GM18499 (cell line): Measurements from ENCODE around the gene ANKRD11.
"Not testable (repeated sequence)": the region's sequence is repeated elsewhere in the genome, so short reads cannot be mapped to it uniquely, and the experiment has no call there.

Experiments
- ATAC-seq: cut with Tn5 transposase; IDR thresholded peaks from one replicate; pipeline ENCODE4 v1.9.1; 2021; ENCODE audit warnings: moderate number of reproducible peaks; ENCODE audit not compliant: insufficient read depth, unreplicated experiment

The ANKRD11 gene

GRCh38 chr16:89454378-89455125 lies 35.8 kb downstream of the ANKRD11 start:
- not testable (repeated sequence) for ATAC-seq

GRCh38 chr16:89453501-89454321 lies 36.6 kb downstream of the ANKRD11 start:
- ATAC-seq, result no peak

- no peak for ATAC-seq
Observed at GRCh38 chr16:89452925-89453324, 37.4 kb downstream of the ANKRD11 start.

GRCh38 chr16:89452241-89452640 lies 38.1 kb downstream of the ANKRD11 start:
- ATAC-seq, result no peak

GRCh38 chr16:89450537-89450936 lies 39.8 kb downstream of the ANKRD11 start:
- no peak for ATAC-seq

GRCh38 chr16:89449726-89450335 lies 40.5 kb downstream of the ANKRD11 start:
- no peak for ATAC-seq

GRCh38 chr16:89448656-89449055 lies 41.7 kb downstream of the ANKRD11 start:
- no peak for ATAC-seq

GRCh38 chr16:89446975-89447293 lies 43.4 kb downstream of the ANKRD11 start:
- no peak for ATAC-seq

GRCh38 chr16:89446136-89446974 lies 44.0 kb downstream of the ANKRD11 start:
- ATAC-seq, result no peak

- ATAC-seq, result no peak
Observed at GRCh38 chr16:89445166-89445565, 45.2 kb downstream of the ANKRD11 start.

- no peak for ATAC-seq
Observed at GRCh38 chr16:89444728-89445127, 45.6 kb downstream of the ANKRD11 start.

GRCh38 chr16:89444151-89444723 lies 46.1 kb downstream of the ANKRD11 start:
- no peak for ATAC-seq

GRCh38 chr16:89443727-89444084 lies 46.7 kb downstream of the ANKRD11 start:
- ATAC-seq, result no peak

GRCh38 chr16:89442990-89443726 lies 47.2 kb downstream of the ANKRD11 start:
- ATAC-seq, result no peak

GRCh38 chr16:89442588-89442987 lies 47.8 kb downstream of the ANKRD11 start:
- no peak for ATAC-seq

GRCh38 chr16:89439659-89440058 lies 50.7 kb downstream of the ANKRD11 start:
- no peak for ATAC-seq

GRCh38 chr16:89437991-89438390 lies 52.4 kb downstream of the ANKRD11 start:
- no peak for ATAC-seq

- no peak for ATAC-seq
Observed at GRCh38 chr16:89437251-89437987, 52.9 kb downstream of the ANKRD11 start.

GRCh38 chr16:89436366-89436765 lies 54.0 kb downstream of the ANKRD11 start:
- no peak for ATAC-seq
